ENCODE results near the gene ARID2.

ARID2 gene

DNA sequence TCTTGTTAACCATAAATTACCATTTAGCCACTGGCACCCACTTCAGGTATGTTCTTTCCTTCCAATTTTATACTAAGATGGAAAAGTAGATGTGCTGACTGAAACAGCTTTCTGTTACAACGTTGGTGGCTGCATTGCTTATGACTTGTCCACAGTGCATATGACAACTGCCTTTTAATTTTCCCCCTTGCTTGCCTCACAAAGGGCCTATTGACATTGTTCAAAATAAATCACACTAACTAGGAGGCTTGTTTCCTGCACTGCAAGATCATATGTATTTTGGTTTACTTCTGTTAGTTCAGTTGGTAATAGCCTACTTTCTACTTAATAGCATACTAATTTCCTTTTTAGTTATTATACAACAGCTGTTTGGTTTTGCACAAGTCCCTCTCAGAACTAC is 205.4 kb downstream of the ARID2 start:
- Mint-ChIP-seq H3K27me3 (ENCODE audit: low read depth) (no peaks in the 10 kb centered on the region), H3K9me3 (no peaks in the 10 kb centered on the region), H3K4me1 (ENCODE audit: low read depth) (peaks cover 8% of the 10 kb centered on the region), H3K4me3 (no peak overlapping the region), H3K36me3 (ENCODE audit: low read depth) (peaks cover 27% of the 10 kb centered on the region), H3K27ac (no peak overlapping the region)

DNA sequence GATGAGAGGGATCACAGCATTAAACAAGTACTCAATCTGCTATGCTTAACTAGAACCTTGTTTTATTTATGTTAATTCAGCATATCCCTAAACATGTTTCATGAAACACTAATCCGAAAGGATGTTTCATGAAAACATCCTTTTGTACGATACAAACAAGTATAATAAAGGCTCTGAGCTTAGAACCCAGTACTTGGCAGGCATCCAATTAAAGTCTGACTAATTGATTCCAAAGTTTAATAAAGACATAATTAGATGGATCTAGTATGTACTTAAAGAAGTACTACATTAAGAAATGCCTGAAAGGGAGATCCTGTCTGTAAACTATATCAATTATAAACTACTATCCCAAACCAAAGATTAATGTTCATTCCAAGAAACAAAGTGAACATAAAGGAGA is 209.1 kb downstream of the ARID2 start:
- Mint-ChIP-seq H3K27ac (no peak overlapping the region), H3K27me3 (ENCODE audit: low read depth) (no peaks in the 10 kb centered on the region), H3K36me3 (ENCODE audit: low read depth) (peaks cover 45% of the 10 kb centered on the region)

DNA sequence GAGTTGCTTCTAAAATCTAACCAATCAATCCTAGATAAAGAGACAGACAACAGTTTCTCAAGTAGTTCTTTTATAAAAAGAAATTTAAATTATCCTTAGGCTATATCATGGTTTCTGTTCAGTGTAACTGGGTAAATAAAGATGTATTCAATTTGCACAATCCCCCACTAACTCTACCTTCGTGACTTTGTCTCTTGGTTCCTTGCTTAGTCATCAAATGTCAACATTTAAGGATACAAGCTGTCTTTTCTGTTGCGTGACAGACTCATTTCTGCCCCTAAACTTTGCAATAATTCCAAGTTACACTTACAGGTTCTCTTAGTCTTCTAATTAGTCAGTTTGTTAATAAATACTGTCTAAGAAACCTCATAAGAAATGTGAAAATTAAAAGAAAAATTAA is 210.3 kb downstream of the ARID2 start:
- H3K27me3 Mint-ChIP-seq (ENCODE audit: low read depth), result no peaks in the 10 kb centered on the region
- H3K4me1 Mint-ChIP-seq (ENCODE audit: low read depth), result peaks cover 8% of the 10 kb centered on the region
- no peak overlapping the region for H3K27ac Mint-ChIP-seq
- H3K36me3 Mint-ChIP-seq (ENCODE audit: low read depth), result peaks cover 45% of the 10 kb centered on the region
- peaks cover 4% of the 10 kb centered on the region for H3K9me3 Mint-ChIP-seq
- H3K4me3 Mint-ChIP-seq, result no peak overlapping the region

More for the DNA sequence above, 209.1 kb downstream of the ARID2 start:
- no peak overlapping the region for H3K4me3 Mint-ChIP-seq
- H3K9me3 Mint-ChIP-seq, result peaks cover 4% of the 10 kb centered on the region
- peaks cover 8% of the 10 kb centered on the region for H3K4me1 Mint-ChIP-seq (ENCODE audit: low read depth)

DNA sequence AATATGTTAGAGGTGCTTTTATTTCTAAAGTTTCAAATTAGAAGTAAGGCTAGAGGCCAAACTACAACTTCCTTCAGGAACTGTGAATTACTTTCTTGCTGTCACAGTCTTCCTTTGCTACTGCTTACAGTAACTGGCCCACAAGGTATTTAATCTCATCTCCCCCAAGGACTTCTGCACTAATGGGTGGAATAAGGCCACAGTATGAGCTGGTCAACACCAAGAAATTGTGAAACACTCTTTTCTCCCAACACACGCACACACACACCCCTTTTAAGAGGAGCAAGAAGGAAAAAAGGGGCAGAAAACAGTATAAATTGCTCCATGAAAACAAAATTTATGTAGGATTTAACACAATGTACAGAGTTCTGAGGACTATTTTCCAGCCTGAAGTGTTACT is 215.3 kb downstream of the ARID2 start:
- Mint-ChIP-seq H3K4me3 (no peak overlapping the region), H3K9me3 (peaks cover 4% of the 10 kb centered on the region), H3K36me3 (ENCODE audit: low read depth) (peaks cover 59% of the 10 kb centered on the region), H3K4me1 (ENCODE audit: low read depth) (peaks cover 4% of the 10 kb centered on the region), H3K27me3 (ENCODE audit: low read depth) (no peaks in the 10 kb centered on the region), H3K27ac (no peak overlapping the region)

DNA sequence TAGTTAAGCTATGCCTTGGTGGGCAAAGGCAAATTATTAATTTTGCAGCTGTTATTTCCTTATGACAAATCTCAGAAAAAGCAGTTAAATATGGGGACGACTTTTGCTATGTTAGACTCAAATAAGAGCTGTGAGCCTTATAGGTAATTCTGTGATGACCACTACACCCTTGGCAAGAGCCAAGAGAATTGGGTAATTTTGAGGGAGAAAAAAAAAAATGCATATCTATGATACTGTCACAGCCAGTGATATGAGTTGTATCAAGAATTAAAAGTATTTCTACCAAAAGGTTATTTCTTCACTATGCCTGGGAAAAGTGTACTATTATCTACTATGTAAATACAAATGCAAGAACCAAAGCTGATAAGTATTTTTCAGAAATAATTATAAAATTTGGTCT is 216.9 kb downstream of the ARID2 start:
- Mint-ChIP-seq H3K36me3 (ENCODE audit: low read depth) (peaks cover 53% of the 10 kb centered on the region), H3K27me3 (ENCODE audit: low read depth) (no peaks in the 10 kb centered on the region), H3K4me1 (ENCODE audit: low read depth) (peaks cover 3% of the 10 kb centered on the region), H3K4me3 (no peak overlapping the region), H3K9me3 (peaks cover 3% of the 10 kb centered on the region), H3K27ac (no peak overlapping the region)

DNA sequence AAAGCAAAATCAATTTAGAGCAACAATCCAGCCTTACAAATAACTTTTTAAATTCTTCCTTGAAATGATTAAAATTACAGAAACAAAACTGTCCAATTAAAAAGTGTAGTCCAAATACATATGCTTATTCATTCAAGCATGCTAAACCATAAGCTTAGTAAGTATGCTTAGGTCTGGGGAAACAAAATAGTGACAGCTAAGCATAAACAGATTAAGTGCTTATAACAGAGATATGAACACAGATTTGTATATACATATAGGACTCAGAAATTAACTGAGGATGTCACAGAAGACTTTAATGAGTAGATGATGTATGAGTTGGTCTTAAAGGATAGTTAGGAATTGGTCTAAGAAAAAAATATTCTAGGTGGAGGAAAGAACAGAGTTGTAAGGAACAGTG is 219.0 kb downstream of the ARID2 start:
- H3K27me3 Mint-ChIP-seq (ENCODE audit: low read depth), result no peaks in the 10 kb centered on the region
- H3K4me1 Mint-ChIP-seq (ENCODE audit: low read depth), result peaks cover 3% of the 10 kb centered on the region
- peaks cover 35% of the 10 kb centered on the region for H3K36me3 Mint-ChIP-seq (ENCODE audit: low read depth)
- no peak overlapping the region for H3K27ac Mint-ChIP-seq
- H3K9me3 Mint-ChIP-seq, result no peaks in the 10 kb centered on the region
- no peak overlapping the region for H3K4me3 Mint-ChIP-seq

Data from T-helper 1 cell treated with Interleukin-12 subunit alpha and Interleukin-12 subunit beta and Interleukin-4 antibody, amounts not matched to agents 30 μg/mL and 1 μg/mL, for 36 hours (primary cell).